NB4 (cell line): ENCODE results near the gene ESPL1.

Experiments
- DNase-seq: peaks from one replicate; pipeline ENCODE4 v3.0.0; 2010; ENCODE audit warnings: low read depth
- H3K4me3 ChIP-seq: one replicate; pipeline ENCODE4 v1.5.1; 2011; ENCODE audit warnings: mild to moderate bottlenecking, low read depth, low read length, moderate library complexity
- CTCF ChIP-seq: IDR thresholded peaks from one replicate; pipeline ENCODE4 v1.5.1; 2012; ENCODE audit warnings: low read depth, low read length
- MAX ChIP-seq: IDR thresholded peaks from 2 replicates; pipeline ENCODE4 v1.6.1; 2011; ENCODE audit warnings: low read depth, low read length
- MYC ChIP-seq: IDR thresholded peaks from 2 replicates; pipeline ENCODE4 v1.6.1; 2011; ENCODE audit warnings: low read depth, low read length
- POLR2A ChIP-seq: IDR thresholded peaks from 2 replicates; pipeline ENCODE4 v1.6.1; 2011; ENCODE audit warnings: mild to moderate bottlenecking; ENCODE audit not compliant: insufficient read length; ENCODE audit errors: extremely low read depth

The ESPL1 gene

GRCh38 chr12:53239643-53240258 lies 28.3 kb upstream of the ESPL1 start:
- no peak for TF ChIP-seq CTCF
- TF ChIP-seq MYC = no peak
- TF ChIP-seq POLR2A = no peak
- no peak for TF ChIP-seq MAX
- H3K4me3 ChIP-seq = no peak overlapping the region
- no peak for DNase-seq

- TF ChIP-seq CTCF = no peak
- no peak for TF ChIP-seq POLR2A
- TF ChIP-seq MYC = no peak
- no peak for TF ChIP-seq MAX
- no peak overlapping the region for H3K4me3 ChIP-seq
- no peak for DNase-seq
These were observed 26.3 kb upstream of the ESPL1 start for GRCh38 chr12:53241623-53242412.

GRCh38 chr12:53244337-53244736 lies 23.8 kb upstream of the ESPL1 start:
- TF ChIP-seq POLR2A (no peak), CTCF (no peak), MYC (no peak), MAX (no peak)
- DNase-seq = no peak
- no peak overlapping the region for H3K4me3 ChIP-seq

- no peak for DNase-seq
- no peak overlapping the region for H3K4me3 ChIP-seq
- TF ChIP-seq CTCF = no peak
- TF ChIP-seq POLR2A = no peak
- no peak for TF ChIP-seq MYC
- TF ChIP-seq MAX = no peak
These were observed 22.8 kb upstream of the ESPL1 start for GRCh38 chr12:53245286-53245685.

- TF ChIP-seq MAX = peak; percentile 53; the same call in 1 of the 2 replicates
- peak; percentile 34; the same call in 1 of the 2 replicates for TF ChIP-seq MYC
- TF ChIP-seq POLR2A = peak; percentile 59
- peak; percentile 33 for TF ChIP-seq CTCF
- H3K4me3 ChIP-seq = peak overlapping the region; percentile 95
- DNase-seq = peak; percentile 83
These were observed 16.4 kb upstream of the ESPL1 start for GRCh38 chr12:53251477-53252348.
